Trophoblast cell (in vitro differentiated cells and primary cell): Measurements from ENCODE around the gene SWI5.

Experiments
- DNase-seq, 2 donors: peaks; one replicate each; pipeline ENCODE4 v3.0.0-alpha.2; 2016
- H2AFZ ChIP-seq: 2 replicates; pipeline ENCODE4 v1.6.1; 2013; ENCODE audit warnings: low read length, moderate library complexity, mild to moderate bottlenecking; ENCODE audit not compliant: insufficient read depth, poor library complexity
- H2AK5ac ChIP-seq: 2 replicates; pipeline ENCODE4 v1.6.1; 2013; ENCODE audit warnings: mild to moderate bottlenecking, low read length
- H2BK120ac ChIP-seq: 2 replicates; pipeline ENCODE4 v1.6.1; 2013; ENCODE audit warnings: low read length, mild to moderate bottlenecking, moderate library complexity; ENCODE audit not compliant: insufficient read depth, poor library complexity
- H2BK12ac ChIP-seq: 2 replicates; pipeline ENCODE4 v1.6.1; 2013; ENCODE audit warnings: mild to moderate bottlenecking, low read length, moderate library complexity
- H2BK5ac ChIP-seq: 2 replicates; pipeline ENCODE4 v1.6.1; 2013; ENCODE audit warnings: low read length, low read depth, moderate library complexity, mild to moderate bottlenecking; ENCODE audit not compliant: poor library complexity
- H3K14ac ChIP-seq: 2 replicates; pipeline ENCODE4 v1.6.1; 2013; ENCODE audit warnings: mild to moderate bottlenecking, low read length
- H3K18ac ChIP-seq: 2 replicates; pipeline ENCODE4 v1.6.1; 2013; ENCODE audit warnings: mild to moderate bottlenecking, low read length
- H3K23ac ChIP-seq: 2 replicates; pipeline ENCODE4 v1.6.1; 2013; ENCODE audit warnings: low read length
- H3K27ac ChIP-seq: 2 replicates; pipeline ENCODE4 v1.5.1; 2013; ENCODE audit warnings: low read depth, mild to moderate bottlenecking, inconsistent platforms, low read length, moderate library complexity
- H3K27me3 ChIP-seq: 2 replicates; pipeline ENCODE4 v1.6.1; 2013; ENCODE audit warnings: inconsistent platforms, mild to moderate bottlenecking, low read length, moderate library complexity; ENCODE audit not compliant: insufficient read depth
- H3K36me3 ChIP-seq, 2 experiments: 1 replicate in 1 of 2; 2 replicates in 1 of 2; pipeline ENCODE4 v1.6.1; 2013; ENCODE audit warnings: low read length in 2 of 2, mild to moderate bottlenecking in 2 of 2, moderate library complexity in 1 of 2; ENCODE audit not compliant: insufficient read depth in 2 of 2, control insufficient read depth in 1 of 2
- H3K4ac ChIP-seq: 2 replicates; pipeline ENCODE4 v1.6.1; 2013; ENCODE audit warnings: low read depth, mild to moderate bottlenecking, low read length, moderate library complexity
- H3K4me1 ChIP-seq, 2 experiments: 1 replicate in 1 of 2; 2 replicates in 1 of 2; pipeline ENCODE4 v1.6.1; 2013; ENCODE audit warnings: low read length in 2 of 2, mild to moderate bottlenecking in 2 of 2, moderate library complexity in 1 of 2; ENCODE audit not compliant: insufficient read depth in 2 of 2, control insufficient read depth in 1 of 2
- H3K4me2 ChIP-seq: 2 replicates; pipeline ENCODE4 v1.6.1; 2013; ENCODE audit warnings: inconsistent platforms, mild to moderate bottlenecking, low read length, moderate library complexity
- H3K4me3 ChIP-seq: 2 replicates; pipeline ENCODE4 v1.5.1; 2013; ENCODE audit warnings: mild to moderate bottlenecking, low read depth, low read length, inconsistent platforms
- H3K79me1 ChIP-seq: one replicate; pipeline ENCODE4 v1.6.1; 2013; ENCODE audit warnings: low read length
- H3K79me2 ChIP-seq: 2 replicates; pipeline ENCODE4 v1.6.1; 2013; ENCODE audit warnings: low read length, mild to moderate bottlenecking; ENCODE audit not compliant: control insufficient read depth, insufficient read depth, poor library complexity
- H3K9ac ChIP-seq: 2 replicates; pipeline ENCODE4 v1.6.1; 2013; ENCODE audit warnings: mild to moderate bottlenecking, low read length
- H3K9me3 ChIP-seq: 2 replicates; pipeline ENCODE4 v1.6.1; 2013; ENCODE audit warnings: low read depth, mild to moderate bottlenecking, control low read depth, inconsistent platforms, low read length; ENCODE audit not compliant: insufficient read depth
- H4K12ac ChIP-seq: 2 replicates; pipeline ENCODE4 v1.6.1; 2013; ENCODE audit warnings: low read depth, mild to moderate bottlenecking, low read length, moderate library complexity
- H4K8ac ChIP-seq: 2 replicates; pipeline ENCODE4 v1.6.1; 2013; ENCODE audit warnings: low read depth, mild to moderate bottlenecking, low read length, moderate library complexity
- H4K91ac ChIP-seq: one replicate; pipeline ENCODE4 v1.6.1; 2013; ENCODE audit warnings: low read depth, mild to moderate bottlenecking, low read length, moderate library complexity
- WGBS: extraction: QIAGEN DNeasy Blood & Tissue Kit; methylation state at CpG from one replicate; pipeline ENCODE4 v1.1.7; 2013; ENCODE audit warnings: missing lambda C conversion rate; ENCODE audit not compliant: insufficient read length, insufficient coverage; ENCODE audit errors: extremely low coverage; 5-methylcytosine and 5-hydroxymethylcytosine counted together

The SWI5 gene

GRCh38 chr9:128321879-128322403, 45.9 kb downstream of the SWI5 start:
- peaks cover 18 to 22% of the 10 kb centered on the region in 2 experiments for H3K36me3 ChIP-seq
- H3K27ac ChIP-seq = no peak overlapping the region
- H3K23ac ChIP-seq = no peak overlapping the region
- no peak for DNase-seq
- H4K8ac ChIP-seq = peak overlapping the region; percentile 79
- peaks cover 7% of the 10 kb centered on the region for H3K79me2 ChIP-seq
- peak overlapping the region; percentile 79 for H3K4me3 ChIP-seq
- H3K4ac ChIP-seq = peak overlapping the region; percentile 5
- peaks cover 9% of the 10 kb centered on the region in 2 experiments for H3K4me1 ChIP-seq
- H3K27me3 ChIP-seq = no peaks in the 10 kb centered on the region
- no peak overlapping the region for H2AK5ac ChIP-seq
- peaks cover 3% of the 10 kb centered on the region for H3K79me1 ChIP-seq
- no peaks in the 10 kb centered on the region for H3K9me3 ChIP-seq
- H4K91ac ChIP-seq = no peak overlapping the region
- H3K14ac ChIP-seq = no peak overlapping the region
- H2AFZ ChIP-seq = peak overlapping the region; percentile 5
- peak overlapping the region; percentile 44 for H3K9ac ChIP-seq
- no peak overlapping the region for H3K18ac ChIP-seq
- H4K12ac ChIP-seq = peak overlapping the region; percentile 34
- no CpG with 5 or more reads among the region's 21 CpGs for WGBS
- no peak overlapping the region for H2BK12ac ChIP-seq
- H2BK120ac ChIP-seq = no peak overlapping the region
- no peak overlapping the region for H2BK5ac ChIP-seq
- H3K4me2 ChIP-seq = peak overlapping the region; percentile 70

GRCh38 chr9:128322404-128323211, 46.5 kb downstream of the SWI5 start, which contains the start of the genes COQ4 and TRUB2:
COQ4 (plus strand) TSS chr9:128322839; CDS start chr9:128322859, 20 bp downstream.
TRUB2 (minus strand) TSS chr9:128322447; CDS start chr9:128322408, 39 bp downstream.
- H3K9me3 ChIP-seq = no peaks in the 10 kb centered on the region
- peak within 1 kb of the TSS; percentile 57 for H2BK120ac ChIP-seq
- H4K91ac ChIP-seq = peak within 1 kb of the TSS; percentile 68
- H2BK5ac ChIP-seq = peak within 1 kb of the TSS; percentile 34
- H3K9ac ChIP-seq = peak within 1 kb of the TSS; percentile 90
- peak; percentile 92 to 97 for DNase-seq
- H3K36me3 ChIP-seq = peaks cover 14 to 18% of the 10 kb centered on the region in 2 experiments
- H2BK12ac ChIP-seq = no peak within 1 kb of the TSS
- H4K8ac ChIP-seq = peak within 1 kb of the TSS; percentile 86
- peak within 1 kb of the TSS; percentile 84 for H3K18ac ChIP-seq
- H2AFZ ChIP-seq = peak within 1 kb of the TSS; percentile 64
- H4K12ac ChIP-seq = peak within 1 kb of the TSS; percentile 64
- peak within 1 kb of the TSS; percentile 55 for H3K14ac ChIP-seq
- H3K27ac ChIP-seq = peak within 1 kb of the TSS; percentile 84
- no peak within 1 kb of the TSS for H2AK5ac ChIP-seq
- peak within 1 kb of the TSS; percentile 37 for H3K4ac ChIP-seq
- H3K79me2 ChIP-seq = peaks cover 7% of the 10 kb centered on the region
- WGBS = no CpG with 5 or more reads among the region's 83 CpGs
- H3K4me3 ChIP-seq = peak within 1 kb of the TSS; percentile 88
- H3K4me1 ChIP-seq = peaks cover 9% of the 10 kb centered on the region in 2 experiments
- no peaks in the 10 kb centered on the region for H3K27me3 ChIP-seq
- H3K79me1 ChIP-seq = peaks cover 3% of the 10 kb centered on the region
- H3K4me2 ChIP-seq = peak within 1 kb of the TSS; percentile 70
- no peak within 1 kb of the TSS for H3K23ac ChIP-seq

GRCh38 chr9:128323212-128323730, 47.2 kb downstream of the SWI5 start:
- peak overlapping the region; percentile 84 for H3K18ac ChIP-seq
- H3K79me1 ChIP-seq = peaks cover 3% of the 10 kb centered on the region
- no peaks in the 10 kb centered on the region for H3K27me3 ChIP-seq
- DNase-seq = peak in 1 of 2 donors; percentile 16
- peak overlapping the region; percentile 68 for H4K91ac ChIP-seq
- no CpG with 5 or more reads among the region's 16 CpGs for WGBS
- H3K27ac ChIP-seq = peak overlapping the region; percentile 84
- H3K14ac ChIP-seq = peak overlapping the region; percentile 29
- H3K9me3 ChIP-seq = no peaks in the 10 kb centered on the region
- peak overlapping the region; percentile 86 for H4K8ac ChIP-seq
- H4K12ac ChIP-seq = peak overlapping the region; percentile 64
- peak overlapping the region; percentile 88 for H3K4me3 ChIP-seq
- peak overlapping the region; percentile 90 for H3K9ac ChIP-seq
- H2BK12ac ChIP-seq = no peak overlapping the region
- peak overlapping the region; percentile 64 for H2AFZ ChIP-seq
- peak overlapping the region; percentile 14 for H2BK5ac ChIP-seq
- H3K4me2 ChIP-seq = peak overlapping the region; percentile 70
- H3K4me1 ChIP-seq = peaks cover 9% of the 10 kb centered on the region in 2 experiments
- H3K23ac ChIP-seq = no peak overlapping the region
- H3K36me3 ChIP-seq = peaks cover 16 to 24% of the 10 kb centered on the region in 2 experiments
- H2AK5ac ChIP-seq = no peak overlapping the region
- H3K4ac ChIP-seq = peak overlapping the region; percentile 37
- peak overlapping the region; percentile 57 for H2BK120ac ChIP-seq
- H3K79me2 ChIP-seq = peaks cover 7% of the 10 kb centered on the region

GRCh38 chr9:128323791-128324190, 47.7 kb downstream of the SWI5 start:
- Histone ChIP-seq H3K4me1 (peaks cover 9% of the 10 kb centered on the region in 2 experiments), H4K8ac (no peak overlapping the region), H4K12ac (no peak overlapping the region), H3K23ac (no peak overlapping the region), H3K79me1 (peaks cover 3% of the 10 kb centered on the region), H2AFZ (no peak overlapping the region), H3K79me2 (peaks cover 7% of the 10 kb centered on the region), H2AK5ac (no peak overlapping the region), H4K91ac (no peak overlapping the region), H3K14ac (no peak overlapping the region), H3K9ac (no peak overlapping the region), H2BK120ac (no peak overlapping the region), H3K9me3 (no peaks in the 10 kb centered on the region), H2BK12ac (no peak overlapping the region), H3K4me3 (no peak overlapping the region), H3K36me3 (peaks cover 19 to 29% of the 10 kb centered on the region in 2 experiments), H2BK5ac (no peak overlapping the region), H3K18ac (no peak overlapping the region), H3K4ac (no peak overlapping the region), H3K4me2 (peak overlapping the region; percentile 70), H3K27me3 (no peaks in the 10 kb centered on the region), H3K27ac (no peak overlapping the region)
- no peak for DNase-seq
- WGBS = no CpG with 5 or more reads among the region's 12 CpGs
